Motor neuron (in vitro differentiated cells): ENCODE data around the gene CDYL2. TPM values are rescaled to one million over a fixed set of nuclear protein-coding genes. Genes with fewer than 3 reads are reported as not detected.

Source experiments
- ATAC-seq, 8 experiments: fragments of 200-7000 bp; cut with Tn5 transposase; replicated peaks in 6 of 8; 2 replicates each; pipeline ENCODE4 v1.8.0; 2021; ENCODE audit warnings: mild to moderate bottlenecking in 8 of 8, moderate library complexity in 8 of 8
- H3K27ac ChIP-seq, 2 donors: fragments of 250-450 bp; sonication (Bioruptor Pico); 2 replicates each; pipeline ENCODE4 v1.9.0; 2021; ENCODE audit warnings: antibody characterized with exemption in 2 of 2, mild to moderate bottlenecking in 2 of 2, moderate library complexity in 1 of 2
- H3K4me1 ChIP-seq, 2 donors: fragments of 250-450 bp; sonication (Bioruptor Pico); replicated peaks in 1 of 2; 2 replicates each; pipeline ENCODE4 v1.6.1; 2021; ENCODE audit warnings: antibody characterized with exemption in 2 of 2, mild to moderate bottlenecking in 2 of 2, moderate library complexity in 1 of 2
- H3K4me3 ChIP-seq, 5 donors: fragments of 250-450 bp; sonication (Bioruptor Pico); 2 replicates each; pipeline ENCODE4 v1.9.0; 2021; ENCODE audit warnings: antibody characterized with exemption in 5 of 5, mild to moderate bottlenecking in 5 of 5, moderate library complexity in 4 of 5
- WGBS, 10 experiments: fragments of 450-650 bp; shearing (Covaris generic); methylation state at CpG; one replicate each; pipeline ENCODE4 v1.0.0; 2022; 5-methylcytosine and 5-hydroxymethylcytosine counted together
- in situ Hi-C, 9 experiments: fragments of 400-800 bp; cut with MboI; loops; one replicate each; pipeline ENCODE4 v1.15.0; 2021; ENCODE audit warnings: low sequenced_read_pairs in 9 of 9, low pct_unique_long_range_greater_than_20kb in 2 of 9; ENCODE audit not compliant: unreplicated experiment in 9 of 9
- total RNA-seq, 8 experiments: library from RNA; unstranded; fragments of 300-600 nt; gene quantifications; 2 replicates each; pipeline versions ENCODE4 v1.2.3 to v1.2.4, GENCODE V29; 2022

The CDYL2 gene
- total RNA-seq, 8 experiments from 2014 or later: 0.45 to 11.0 (median 4.2) TPM

DNA sequence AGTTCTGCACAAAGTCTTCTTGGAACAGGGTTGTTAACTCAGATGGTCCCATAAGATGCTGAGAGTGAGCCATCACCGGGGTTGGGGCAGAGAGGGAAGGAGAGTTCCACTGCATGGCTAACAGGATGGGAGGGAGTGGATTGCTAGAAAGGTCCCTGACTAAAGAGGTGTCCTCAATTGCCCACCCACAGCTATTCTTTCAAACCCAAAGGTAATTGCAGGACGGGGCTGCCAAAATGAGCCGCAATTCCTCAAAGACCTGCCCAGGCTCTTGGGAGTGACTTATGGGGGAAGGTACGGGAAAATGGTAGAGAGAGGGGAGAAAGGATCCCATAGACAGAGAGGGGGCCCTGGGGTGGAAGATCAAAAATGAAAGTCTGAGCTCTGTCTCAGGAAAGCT is 203.2 kb downstream of the CDYL2 start:
- in situ Hi-C loops: no loop called here
- Histone ChIP-seq H3K4me1 (no peaks in the 10 kb centered on the region), H3K27ac (no peak overlapping the region), H3K4me3 (no peak overlapping the region)
- ATAC-seq: no peak
- WGBS, 10 experiments: 40 to 100% (median 80%) methylated on average over 1 to 3 of the region's 4 CpGs; no CpG with 5 or more reads in 4 of the 10 experiments

DNA sequence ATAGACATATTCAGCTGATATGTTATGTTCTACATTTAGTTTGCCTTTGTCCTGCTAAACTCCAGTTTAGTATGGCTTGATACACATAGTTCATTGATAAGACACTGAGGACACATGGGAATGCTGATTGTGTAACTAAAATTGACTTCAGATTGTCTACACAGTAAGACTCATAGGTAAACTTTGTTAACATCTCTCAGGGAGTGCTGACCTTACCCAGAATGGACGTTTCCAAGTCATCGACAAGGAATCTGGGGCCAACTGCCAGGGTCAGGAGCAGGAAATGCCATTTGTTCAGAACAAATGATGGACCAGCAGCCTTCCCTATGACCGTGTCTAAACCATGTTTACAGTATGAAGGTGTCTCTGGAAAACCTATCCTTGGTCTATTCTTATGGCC is 204.9 kb downstream of the CDYL2 start:
- ATAC-seq: no peak
- Histone ChIP-seq H3K27ac (no peak overlapping the region), H3K4me3 (no peak overlapping the region), H3K4me1 (no peaks in the 10 kb centered on the region)
- 0 to 90% (median 60%) methylated on average over 1 to 3 of the region's 3 CpGs; no CpG with 5 or more reads in 1 of the 10 experiments for WGBS, 10 experiments
- in situ Hi-C loops: no loop called here

DNA sequence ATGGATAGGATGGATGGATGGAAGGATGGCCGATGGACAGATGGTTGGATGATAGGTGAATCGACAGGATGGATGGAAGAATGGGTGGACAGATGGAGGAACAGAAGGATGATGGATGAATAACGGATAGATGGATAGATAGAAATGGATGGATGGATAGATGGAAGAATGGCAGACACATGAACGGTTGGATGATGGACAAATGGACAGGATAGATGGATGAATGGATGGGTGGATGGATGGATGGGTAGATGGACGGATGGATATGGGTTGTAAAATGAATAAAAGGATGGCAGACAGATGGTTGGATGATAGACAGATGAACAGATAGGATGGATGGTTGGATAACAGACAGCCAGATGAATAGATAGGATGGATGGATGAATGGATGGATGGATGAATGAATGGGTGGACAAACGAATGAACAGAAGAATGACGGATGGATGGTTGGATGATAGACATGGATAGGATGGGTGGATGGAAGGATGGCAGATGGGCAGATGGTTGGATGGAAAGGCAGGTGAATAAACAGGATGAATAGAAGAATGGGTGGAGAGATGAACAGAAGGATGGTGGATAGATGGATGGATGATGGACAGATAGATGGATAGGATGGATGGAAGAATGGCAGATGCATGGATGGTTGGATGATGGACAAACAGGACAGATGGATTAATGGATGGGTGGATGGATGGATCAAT is 207.7 kb downstream of the CDYL2 start:
- ATAC-seq: no peak
- 54 to 87% (median 69%) methylated on average over 6 to 7 of the region's 7 CpGs; no CpG with 5 or more reads in 1 of the 10 experiments for WGBS, 10 experiments
- in situ Hi-C loops: no loop called here
- no peak overlapping the region for H3K27ac ChIP-seq
- no peaks in the 10 kb centered on the region for H3K4me1 ChIP-seq
- H3K4me3 ChIP-seq: no peak overlapping the region

GRCh38 chr16:80594756-80595155 is 209.6 kb downstream of the CDYL2 start:
- ATAC-seq: no peak
- no peaks in the 10 kb centered on the region for H3K4me1 ChIP-seq
- no peak overlapping the region for H3K27ac ChIP-seq
- H3K4me3 ChIP-seq: no peak overlapping the region
- in situ Hi-C loops: no loop called here

- no peak overlapping the region for H3K4me3 ChIP-seq
- no peak for ATAC-seq
- H3K4me1 ChIP-seq: no peaks in the 10 kb centered on the region
- WGBS, 10 experiments: 40 to 86% (median 83%) methylated on average over 1 to 2 of the region's 2 CpGs; no CpG with 5 or more reads in 5 of the 10 experiments
- in situ Hi-C loops: no loop called here
- H3K27ac ChIP-seq: no peak overlapping the region
Observed at GRCh38 chr16:80592273-80592672, 212.1 kb downstream of the CDYL2 start.

GRCh38 chr16:80591071-80591915 is 213.1 kb downstream of the CDYL2 start:
- Histone ChIP-seq H3K27ac (no peak overlapping the region), H3K4me1 (no peaks in the 10 kb centered on the region), H3K4me3 (no peak overlapping the region)
- ATAC-seq: peak in 2 of 8 experiments; percentile 21 to 42
- in situ Hi-C loops: no loop called here
- WGBS, 10 experiments: 14 to 100% (median 72%) methylated on average over 1 to 7 of the region's 7 CpGs; no CpG with 5 or more reads in 4 of the 10 experiments

DNA sequence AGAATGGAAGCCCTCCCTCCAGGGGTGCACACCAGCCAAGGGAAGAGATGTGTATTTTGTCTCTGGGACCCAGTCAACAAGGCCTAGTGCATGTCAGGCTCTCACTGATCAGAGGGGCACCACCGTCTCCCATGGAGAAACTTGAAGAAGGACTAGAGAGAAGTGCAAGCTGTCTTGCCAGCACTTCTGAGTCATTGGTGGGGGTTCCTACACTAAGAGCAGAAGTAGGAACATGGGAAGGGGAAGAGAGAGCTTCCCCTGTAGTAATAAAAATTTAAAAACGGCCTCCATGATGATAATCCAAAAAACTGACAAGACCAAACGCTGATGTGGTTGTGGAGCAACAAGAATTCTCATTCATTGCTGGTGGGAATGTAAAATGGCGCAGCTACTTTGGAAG is 217.3 kb downstream of the CDYL2 start:
- ATAC-seq: no peak
- Histone ChIP-seq H3K4me1 (no peaks in the 10 kb centered on the region), H3K27ac (no peak overlapping the region), H3K4me3 (no peak overlapping the region)
- in situ Hi-C loops: no loop called here
- 61 to 89% (median 76%) methylated on average over 1 to 4 of the region's 4 CpGs; no CpG with 5 or more reads in 2 of the 10 experiments for WGBS, 10 experiments

DNA sequence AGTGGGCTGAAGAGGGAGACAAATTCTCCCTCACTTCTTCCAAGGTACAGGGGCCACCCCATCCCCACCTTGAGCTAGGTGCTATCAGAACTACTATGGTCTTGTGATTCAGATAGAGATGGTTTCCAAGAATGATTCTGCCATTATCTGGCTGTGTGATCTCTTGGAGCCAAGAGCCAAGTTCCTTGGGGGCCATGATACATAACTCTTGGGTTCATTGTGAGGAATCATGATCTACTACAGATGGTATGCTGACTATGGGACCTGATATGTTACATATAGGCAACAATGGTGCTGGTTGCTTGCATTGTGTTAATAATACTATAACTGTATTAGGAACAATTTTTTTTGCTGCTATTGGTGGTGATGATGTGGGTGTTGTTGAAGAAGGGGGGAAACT is 217.9 kb downstream of the CDYL2 start:
- no peak for ATAC-seq
- no peaks in the 10 kb centered on the region for H3K4me1 ChIP-seq
- in situ Hi-C loops: no loop called here
- no peak overlapping the region for H3K4me3 ChIP-seq
- no peak overlapping the region for H3K27ac ChIP-seq

GRCh38 chr16:80585764-80586163 is 218.6 kb downstream of the CDYL2 start:
- WGBS, 10 experiments: 40 to 93% (median 79%) methylated on average over 1 to 4 of the region's 4 CpGs; no CpG with 5 or more reads in 1 of the 10 experiments
- H3K27ac ChIP-seq: no peak overlapping the region
- ATAC-seq: no peak
- in situ Hi-C loops: no loop called here
- H3K4me3 ChIP-seq: no peak overlapping the region
- H3K4me1 ChIP-seq: no peaks in the 10 kb centered on the region

GRCh38 chr16:80583466-80583865 is 220.9 kb downstream of the CDYL2 start:
- no peak overlapping the region for H3K27ac ChIP-seq
- WGBS, 10 experiments: 60 to 80% (median 80%) methylated on average over 1 to 2 of the region's 3 CpGs; no CpG with 5 or more reads in 7 of the 10 experiments
- in situ Hi-C loops: no loop called here
- H3K4me3 ChIP-seq: no peak overlapping the region
- H3K4me1 ChIP-seq: no peaks in the 10 kb centered on the region
- peak in 2 of 8 experiments; percentile 71 to 75 for ATAC-seq

- Histone ChIP-seq H3K4me3 (no peak overlapping the region), H3K4me1 (no peaks in the 10 kb centered on the region), H3K27ac (no peak overlapping the region)
- in situ Hi-C loops: no loop called here
- ATAC-seq: peak in 2 of 8 experiments; percentile 74
- 58 to 93% (median 70%) methylated on average over 1 to 7 of the region's 10 CpGs; no CpG with 5 or more reads in 2 of the 10 experiments for WGBS, 10 experiments
Observed at GRCh38 chr16:80580109-80580832, 224.1 kb downstream of the CDYL2 start.

GRCh38 chr16:80577485-80578280 is 226.7 kb downstream of the CDYL2 start:
- no peak for ATAC-seq
- no peaks in the 10 kb centered on the region for H3K4me1 ChIP-seq
- H3K4me3 ChIP-seq: no peak overlapping the region
- H3K27ac ChIP-seq: no peak overlapping the region
- 60 to 93% (median 80%) methylated on average over 2 to 7 of the region's 11 CpGs for WGBS, 10 experiments
- in situ Hi-C loops: no loop called here
